Activated CD8-positive, alpha-beta memory T cell treated with anti-CD3 and anti-CD28 coated beads, Interleukin-2, amount 50 U/mL, for 1 hour (primary cell): Measurements from ENCODE around the gene NPHS1.
"Not testable (repeated sequence)": the region's sequence is repeated elsewhere in the genome, so short reads cannot be mapped to it uniquely, and the experiment has no call there.

Source experiments
- DNase-seq: peaks from one replicate; pipeline ENCODE4 v3.0.0-alpha.2; 2020; ENCODE audit errors: extremely low read depth

The NPHS1 gene

GRCh38 chr19:35816262-35816661 lies 36.0 kb downstream of the NPHS1 start:
- no peak for DNase-seq

- DNase-seq: no peak
These were observed 39.0 kb downstream of the NPHS1 start for GRCh38 chr19:35813043-35813890.

- no peak for DNase-seq
These were observed 39.9 kb downstream of the NPHS1 start, which contains the start of gene PRODH2 for GRCh38 chr19:35812220-35813042. PRODH2 (minus strand) TSS chr19:35812845; CDS start chr19:35812805, 40 bp downstream.

- no peak for DNase-seq
These were observed 40.7 kb downstream of the NPHS1 start for GRCh38 chr19:35811317-35812219.

- DNase-seq: no peak
These were observed 44.7 kb downstream of the NPHS1 start for GRCh38 chr19:35807633-35808032.

- DNase-seq: no peak
These were observed 45.7 kb downstream of the NPHS1 start for GRCh38 chr19:35806597-35806996.

- no peak for DNase-seq
These were observed 46.7 kb downstream of the NPHS1 start for GRCh38 chr19:35805526-35806102.

- no peak for DNase-seq
These were observed 50.5 kb downstream of the NPHS1 start for GRCh38 chr19:35801828-35802227.

GRCh38 chr19:35797663-35798062 lies 54.6 kb downstream of the NPHS1 start:
- no peak for DNase-seq

- no peak for DNase-seq
These were observed 55.4 kb downstream of the NPHS1 start for GRCh38 chr19:35796645-35797542.

GRCh38 chr19:35795564-35795963 lies 56.7 kb downstream of the NPHS1 start:
- not testable (repeated sequence) for DNase-seq

- DNase-seq: no peak
These were observed 58.7 kb downstream of the NPHS1 start for GRCh38 chr19:35793381-35794165.

GRCh38 chr19:35792888-35793287 lies 59.4 kb downstream of the NPHS1 start:
- DNase-seq: no peak

- no peak for DNase-seq
These were observed 60.0 kb downstream of the NPHS1 start for GRCh38 chr19:35792312-35792711.

- DNase-seq: no peak
These were observed 60.5 kb downstream of the NPHS1 start for GRCh38 chr19:35791814-35792279.

- no peak for DNase-seq
These were observed 61.1 kb downstream of the NPHS1 start for GRCh38 chr19:35790981-35791813.

GRCh38 chr19:35789978-35790944 lies 62.0 kb downstream of the NPHS1 start:
- DNase-seq: no peak
